DMS153 treated with DMSO at 0.1 percent for 48 hours (cell line): Measurements from ENCODE around the gene LRRC32.
"Not testable (repeated sequence)": the region's sequence is repeated elsewhere in the genome, so short reads cannot be mapped to it uniquely, and the experiment has no call there.

Experiments used
- DNase-seq: peaks from one replicate; lab custom pipeline; 2025; ENCODE audit not compliant: unreplicated experiment; lab: John Stamatoyannopoulos, UW

The LRRC32 gene

DNA sequence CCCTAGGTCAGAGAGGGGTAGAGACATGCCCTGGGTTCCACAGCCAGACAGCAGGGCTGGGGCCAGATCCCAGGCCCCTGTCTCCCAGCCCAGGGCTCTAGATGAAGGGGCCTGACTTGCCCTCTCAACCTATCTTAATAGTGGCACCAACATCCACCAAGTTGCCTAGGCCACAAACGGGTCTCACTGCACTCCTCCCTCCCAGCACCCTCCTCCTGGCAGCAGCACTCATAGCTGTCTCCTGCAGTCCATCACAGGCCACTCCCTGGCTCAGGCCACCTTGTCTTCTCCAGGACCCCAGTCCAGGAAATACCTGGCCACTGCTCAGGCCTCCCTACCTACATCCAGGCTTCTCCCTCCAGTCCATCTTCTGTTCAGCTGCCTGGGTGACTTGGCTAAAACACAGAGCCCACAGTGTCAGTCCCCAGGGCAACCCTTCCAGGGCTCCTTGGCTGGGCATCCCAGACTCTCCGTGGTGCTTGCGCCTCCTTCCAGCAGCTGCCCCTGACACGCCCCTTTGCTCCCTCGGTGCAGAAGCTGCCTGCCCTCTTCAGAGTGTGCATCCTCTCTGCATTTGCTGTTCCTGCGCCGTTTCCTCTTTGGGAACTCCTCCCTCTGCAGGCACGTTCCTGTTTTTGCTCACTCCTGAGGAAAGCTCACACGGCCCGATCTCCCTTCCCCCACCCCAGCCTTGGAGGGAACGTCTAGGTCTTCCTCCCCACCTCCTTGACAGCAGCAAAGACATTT, 40.5 kb downstream of the LRRC32 start:
- DNase-seq: no peak

DNA sequence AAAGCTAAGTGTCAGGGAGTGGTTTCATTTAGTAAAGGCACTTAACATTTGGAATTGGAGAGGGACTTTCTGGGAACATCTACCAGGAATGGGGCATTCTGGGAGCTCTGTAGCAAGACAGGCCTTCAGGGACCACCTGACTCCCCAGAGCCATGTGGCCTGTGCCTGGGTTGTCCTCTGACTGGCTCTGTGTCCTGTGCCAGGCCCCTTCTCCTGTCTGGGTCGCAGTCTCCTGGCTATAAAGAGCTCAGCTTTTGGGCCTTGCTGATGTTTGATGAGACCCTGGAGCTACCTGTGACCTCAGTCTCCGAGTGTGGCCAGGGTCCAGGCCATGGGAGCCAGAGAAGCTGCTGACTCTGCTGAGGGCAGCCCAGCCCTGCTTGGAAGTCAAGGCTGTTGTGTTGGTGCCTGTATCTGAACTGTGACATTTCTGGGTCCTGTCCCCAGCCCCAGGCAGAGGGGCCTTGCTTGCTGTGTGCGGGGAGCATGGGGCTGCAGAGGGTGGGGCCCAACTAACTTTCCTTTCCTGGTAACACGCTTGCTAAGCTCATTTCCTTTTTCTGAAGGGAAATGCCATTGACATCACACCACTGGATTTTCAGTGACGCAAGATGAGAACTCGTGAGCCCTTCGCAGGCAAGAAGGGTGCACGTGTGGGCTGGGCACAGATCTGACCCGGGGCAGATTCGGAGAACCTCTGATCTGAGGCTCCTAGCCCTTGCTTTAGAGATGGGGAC, 41.3 kb downstream of the LRRC32 start:
- DNase-seq: no peak

DNA sequence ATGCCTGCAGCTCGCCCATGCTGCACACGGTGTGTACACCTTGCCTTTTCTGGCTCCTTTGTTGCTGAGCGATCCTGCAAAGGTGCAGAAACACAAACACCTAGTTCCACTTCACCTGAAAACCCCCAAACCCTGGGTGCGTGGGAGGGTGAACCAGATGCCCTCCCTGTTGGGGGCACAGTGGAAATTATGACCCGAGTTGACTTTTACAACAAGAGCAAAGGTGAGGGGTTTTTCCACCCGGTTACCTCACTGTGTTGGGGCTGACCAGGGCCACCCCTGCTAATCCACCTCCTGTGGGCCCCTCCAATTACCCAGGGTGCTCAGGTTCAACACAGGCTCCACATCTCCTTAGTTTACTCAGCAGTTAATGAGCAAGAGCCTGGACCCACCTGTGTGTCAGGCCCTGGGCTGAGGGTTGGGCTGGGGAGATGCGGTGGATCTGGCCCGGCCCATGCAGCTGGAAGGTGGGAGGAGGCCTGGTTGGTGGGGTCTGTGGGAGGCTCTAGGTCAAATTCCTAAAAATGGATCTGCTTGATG, 42.1 kb downstream of the LRRC32 start:
- DNase-seq: no peak

DNA sequence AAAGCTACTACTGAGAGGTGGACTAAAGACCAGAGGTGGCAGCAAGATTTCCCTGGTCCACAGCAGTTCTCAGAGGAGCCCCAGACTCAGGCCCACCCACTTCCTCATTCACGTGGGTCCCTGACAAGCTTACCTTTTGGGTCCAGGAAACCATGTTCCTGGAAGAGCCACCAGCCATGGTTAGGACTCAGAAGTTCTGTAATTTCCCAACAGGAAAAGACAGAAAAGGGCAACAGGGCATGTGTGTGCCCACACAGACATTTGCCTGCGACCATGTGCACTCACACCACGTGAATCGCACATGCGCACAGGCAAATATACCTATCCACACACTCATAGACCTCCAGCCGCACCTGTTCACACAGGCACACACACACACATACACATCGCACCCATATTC, 42.9 kb downstream of the LRRC32 start:
- DNase-seq: no peak

DNA sequence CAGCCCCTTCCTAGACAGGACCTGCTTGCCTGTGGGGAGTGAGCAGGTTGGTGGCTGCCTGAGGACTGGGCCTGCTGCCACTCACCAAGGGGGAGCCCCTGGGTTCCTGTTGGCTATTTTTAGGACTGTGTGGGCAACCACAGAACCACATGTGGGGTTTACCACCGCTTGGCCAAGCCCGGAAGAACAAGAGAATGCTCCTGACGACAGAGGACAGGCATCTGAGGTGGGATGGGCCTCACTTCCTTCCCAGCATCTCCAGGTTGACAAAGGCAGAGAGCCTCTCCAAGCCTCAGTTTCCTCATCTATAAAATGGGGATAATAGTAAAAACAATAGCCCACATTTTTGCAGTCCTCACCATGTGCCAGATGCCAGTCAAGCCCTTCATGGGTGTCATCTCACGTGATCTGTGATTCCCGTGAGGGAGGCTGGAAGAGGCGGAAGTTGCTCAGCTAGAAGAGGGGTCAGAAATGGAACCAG, 43.6 kb downstream of the LRRC32 start:
- DNase-seq: no peak

DNA sequence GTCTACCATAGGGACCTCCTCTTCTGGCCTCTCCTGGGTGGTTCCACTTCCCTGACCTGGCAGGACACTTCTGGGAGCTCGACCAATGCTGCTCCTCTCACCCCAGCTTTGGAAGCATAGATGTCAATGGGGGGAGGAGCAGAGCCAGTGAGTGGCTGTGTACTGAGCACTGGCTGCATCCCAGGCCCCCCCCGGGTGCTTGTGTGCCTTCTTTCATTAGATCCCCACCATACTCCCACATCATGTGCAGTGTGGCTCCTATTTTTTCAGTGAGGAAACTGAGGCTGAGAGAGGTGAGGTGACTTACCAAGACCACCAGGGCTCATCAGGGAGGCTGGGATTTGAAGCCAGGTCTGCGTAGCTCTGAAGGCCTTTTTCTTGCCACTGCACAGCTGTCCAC, 44.3 kb downstream of the LRRC32 start:
- no peak for DNase-seq

DNA sequence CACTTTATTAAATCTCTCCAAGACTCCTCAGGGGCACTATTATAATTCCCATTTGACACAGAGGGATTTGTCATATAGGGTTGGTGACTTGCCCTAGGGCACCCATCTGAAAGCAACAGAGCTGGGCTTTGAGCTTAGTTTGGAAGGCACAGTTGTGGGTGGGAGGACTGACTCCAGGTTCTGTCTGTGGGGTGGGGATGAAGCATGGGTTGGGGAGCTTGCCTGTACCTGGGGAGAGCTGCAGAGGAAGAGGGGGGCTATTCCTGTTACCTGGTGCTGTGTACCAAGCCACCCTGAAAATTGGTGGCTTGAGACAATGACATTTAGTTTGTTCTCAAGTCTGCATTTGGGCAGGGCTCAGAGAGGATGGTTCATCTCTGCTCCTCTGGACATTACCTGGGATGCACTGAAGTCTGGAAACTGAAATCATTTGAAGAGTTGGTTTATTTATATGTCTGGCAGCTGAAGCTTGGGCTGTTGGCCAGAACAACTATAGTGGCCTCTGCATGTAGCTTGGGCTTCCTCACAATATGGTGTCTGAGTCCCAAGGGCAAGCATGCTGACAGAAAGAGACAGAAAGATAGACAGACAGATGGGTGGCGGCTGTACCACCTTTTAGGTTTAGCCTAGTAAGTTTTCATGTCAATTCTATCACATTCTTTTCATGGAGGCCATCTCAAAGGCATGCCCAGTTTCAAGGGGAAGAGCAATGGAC, 44.9 kb downstream of the LRRC32 start:
- DNase-seq: no peak

DNA sequence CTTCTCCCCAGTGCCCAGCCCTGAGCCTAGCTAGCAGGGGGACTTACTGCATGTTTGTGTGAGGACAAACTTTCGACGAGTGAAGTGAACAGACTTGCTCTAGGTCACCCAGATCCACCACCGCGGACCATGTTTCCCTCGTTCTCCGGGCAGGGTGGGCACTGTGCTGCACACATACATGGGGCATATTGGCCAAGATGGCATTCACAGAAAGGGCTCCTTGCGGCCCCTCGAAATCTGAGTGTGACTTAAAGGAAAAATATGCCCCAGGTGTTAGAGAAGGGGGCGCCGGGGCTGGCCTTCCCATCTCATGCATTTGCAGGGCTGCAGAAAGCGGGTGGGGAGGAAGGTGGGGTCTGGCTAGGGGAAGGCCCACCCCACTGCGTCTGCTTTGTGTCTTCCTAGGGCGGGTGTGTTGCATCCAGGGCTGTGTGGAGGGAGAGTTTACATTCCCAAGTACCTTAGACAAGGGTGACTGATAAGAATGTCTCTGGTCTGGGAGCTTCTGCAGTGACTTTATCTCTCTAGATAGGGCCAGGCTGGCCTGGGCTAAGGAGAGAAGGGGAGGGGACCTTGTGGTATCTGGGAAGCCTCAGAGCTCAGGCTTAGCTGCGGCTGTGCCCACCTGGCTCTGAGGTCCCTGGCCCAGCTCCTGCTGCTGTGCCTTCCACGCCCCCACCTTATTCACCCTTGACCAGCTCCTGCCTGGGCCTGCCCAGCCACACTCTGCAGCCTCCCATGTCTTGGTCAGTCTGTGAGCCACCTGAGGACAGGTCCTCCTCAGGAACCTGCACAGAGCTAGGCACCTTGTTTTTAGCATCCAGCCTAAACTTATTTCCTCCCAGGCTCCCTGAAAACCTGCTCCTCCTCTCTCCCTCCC, 45.8 kb downstream of the LRRC32 start:
- no peak for DNase-seq

DNA sequence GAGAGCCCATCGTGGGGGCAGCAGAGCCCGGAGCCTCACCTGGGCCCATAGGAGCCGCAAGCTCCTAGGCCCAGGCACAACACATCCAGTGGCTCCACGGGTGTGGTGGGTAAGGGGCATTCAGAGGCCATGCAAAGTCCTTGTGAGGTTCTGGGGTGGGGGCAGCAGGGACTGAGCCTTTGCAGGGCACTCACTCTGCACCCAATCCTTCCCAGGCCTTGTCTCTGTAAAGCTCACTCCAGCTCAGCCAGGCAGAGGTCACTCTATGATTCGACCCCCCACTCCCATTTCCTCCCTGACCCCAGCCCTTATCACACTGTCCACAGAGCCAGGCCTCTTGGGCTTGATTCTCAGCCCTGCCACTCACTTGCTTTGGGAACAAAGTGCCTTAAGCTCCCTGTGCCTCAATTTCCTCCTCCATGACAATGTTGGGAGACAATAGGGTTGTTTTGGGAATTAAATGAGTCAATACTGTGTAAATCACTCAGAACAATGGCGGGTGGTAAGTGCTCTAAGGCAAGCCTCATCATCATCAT, 46.6 kb downstream of the LRRC32 start:
- no peak for DNase-seq

DNA sequence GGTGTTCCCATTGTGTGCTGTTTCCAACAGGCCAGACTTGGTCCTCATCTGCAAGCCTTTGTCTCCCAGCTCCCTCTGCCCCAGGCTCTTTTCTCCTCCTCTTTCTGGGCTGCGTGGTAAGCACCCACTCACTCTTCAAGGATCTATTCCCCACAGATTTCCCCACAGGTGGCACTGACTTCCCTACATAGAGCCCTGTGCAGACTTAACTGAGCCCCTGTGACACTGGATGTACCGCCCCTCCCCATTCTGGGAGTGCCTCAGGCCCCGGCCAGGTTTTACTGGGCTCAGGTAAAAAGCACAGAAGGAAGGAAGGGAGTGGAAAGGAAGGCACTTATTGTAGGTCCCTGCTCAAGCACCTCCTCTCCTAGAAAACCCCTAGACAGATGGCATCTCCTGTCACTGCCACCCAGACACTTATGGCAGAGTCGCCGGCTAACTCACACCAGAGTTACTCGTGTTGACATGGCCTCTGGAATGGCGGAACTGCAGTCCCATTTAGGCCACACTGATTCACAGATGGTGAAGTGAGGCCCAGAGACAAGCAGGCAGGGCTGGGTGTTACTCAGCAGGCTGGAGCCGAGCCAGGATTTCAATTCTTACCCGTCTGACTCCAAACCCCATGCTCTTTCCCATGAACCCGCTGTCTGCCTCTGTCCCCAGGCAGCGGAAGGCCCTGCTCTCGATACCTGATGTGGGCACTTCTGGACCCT, 47.2 kb downstream of the LRRC32 start:
- DNase-seq: no peak

DNA sequence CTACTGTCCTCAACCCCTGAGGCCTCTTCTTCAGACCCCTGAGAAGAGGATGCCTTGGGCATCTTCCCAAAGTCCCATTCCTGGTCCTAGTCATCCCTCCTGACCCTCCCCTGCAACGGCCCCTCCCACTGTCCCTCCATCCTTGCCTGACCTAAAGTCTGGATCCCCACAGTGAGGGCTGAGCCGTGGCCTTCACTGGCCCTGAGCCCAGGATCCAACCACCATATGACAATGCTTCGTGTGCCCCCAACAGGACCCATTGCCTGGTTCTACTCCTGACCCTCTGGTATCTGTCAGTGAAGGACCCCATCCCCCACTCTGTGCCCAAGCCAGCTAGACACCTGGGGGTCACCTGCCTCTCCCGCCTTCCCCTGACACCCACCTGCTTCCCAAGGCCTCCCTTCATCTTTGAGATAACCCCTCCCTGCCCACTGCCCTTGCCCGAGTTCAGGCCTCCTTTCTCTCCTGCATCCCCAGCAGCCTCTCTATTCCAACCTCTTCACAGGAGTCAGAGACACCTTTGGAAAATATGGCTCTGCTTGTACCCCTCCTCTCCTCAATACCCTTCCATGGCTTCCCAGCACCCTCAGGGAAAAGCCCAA, 48.0 kb downstream of the LRRC32 start:
- DNase-seq: no peak

DNA sequence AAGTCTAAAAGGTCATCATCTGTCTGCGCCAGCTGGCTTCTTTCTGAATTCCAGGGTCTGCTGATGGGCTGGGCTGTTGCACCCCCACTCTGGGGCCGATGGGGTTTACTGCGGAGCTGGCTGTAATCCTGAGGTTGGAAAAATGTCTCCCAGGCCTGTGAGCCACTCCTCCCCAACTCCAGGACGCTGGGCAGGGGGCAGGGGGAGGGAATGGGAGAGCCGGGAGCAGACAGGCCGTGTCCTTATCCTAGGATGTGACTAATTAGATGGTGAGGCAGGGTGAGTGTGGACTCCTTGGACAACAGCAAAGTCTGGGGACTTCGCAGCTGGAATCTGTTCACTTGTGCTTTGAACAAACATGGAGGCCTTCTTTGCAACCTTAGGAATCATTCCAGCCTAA, 48.7 kb downstream of the LRRC32 start:
- DNase-seq: no peak

DNA sequence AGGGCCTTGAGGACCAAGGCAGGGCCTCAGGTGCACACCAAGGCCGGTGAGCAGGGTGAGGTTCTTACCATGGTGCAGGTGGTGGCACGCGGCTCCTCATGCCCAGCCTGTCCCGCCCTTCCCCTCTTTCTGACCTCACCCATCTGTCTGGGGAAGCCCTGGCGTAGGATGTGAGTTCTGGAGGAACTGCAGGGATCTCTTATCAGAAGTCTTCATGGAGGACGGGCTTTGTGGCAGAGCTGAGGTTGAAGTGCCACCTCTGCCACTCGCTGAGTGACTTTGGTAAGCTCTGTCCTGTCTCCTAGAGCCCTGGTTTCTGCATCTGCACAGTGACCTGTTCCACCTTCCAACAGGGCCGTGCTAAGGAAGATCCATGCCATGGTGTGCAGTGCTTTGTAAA, 49.1 kb downstream of the LRRC32 start:
- DNase-seq: no peak

DNA sequence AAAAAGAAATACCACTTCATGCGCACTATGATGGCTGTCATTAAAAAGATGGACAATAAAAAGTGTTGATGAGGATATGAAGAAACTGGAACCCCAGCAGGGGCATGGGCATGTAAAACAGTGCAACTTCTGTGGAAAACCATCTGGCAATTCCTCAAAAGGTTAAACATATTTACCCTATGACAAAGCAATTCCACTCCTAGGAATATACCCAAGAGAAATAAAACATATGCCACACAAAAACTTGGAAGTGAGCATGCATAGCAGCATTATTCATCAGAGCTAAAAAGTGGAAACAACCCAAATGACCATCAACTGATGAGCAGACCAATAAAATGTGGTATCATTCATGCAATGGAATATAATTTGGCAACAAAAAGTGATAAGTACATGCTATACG, 50.1 kb downstream of the LRRC32 start:
- DNase-seq: no peak

DNA sequence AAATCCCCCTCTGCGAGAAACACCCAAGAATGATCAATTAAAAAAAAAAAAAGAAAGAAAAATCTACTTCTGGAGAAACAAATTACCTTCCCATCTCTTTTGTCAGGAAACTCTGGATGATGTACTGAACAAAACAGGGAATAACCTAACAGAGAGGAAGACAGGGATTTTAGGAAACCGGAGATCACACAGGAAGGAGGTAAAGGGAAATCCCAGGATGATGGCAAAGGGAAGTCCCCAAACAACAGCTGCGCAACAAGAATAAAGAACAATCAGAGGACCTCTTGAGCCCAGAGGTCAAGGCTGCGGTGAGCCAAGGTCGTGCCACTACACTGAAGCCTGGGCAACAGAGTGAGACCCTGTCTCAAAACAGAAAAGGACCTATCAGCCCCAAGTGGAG, 50.7 kb downstream of the LRRC32 start:
- DNase-seq: not testable (repeated sequence)

DNA sequence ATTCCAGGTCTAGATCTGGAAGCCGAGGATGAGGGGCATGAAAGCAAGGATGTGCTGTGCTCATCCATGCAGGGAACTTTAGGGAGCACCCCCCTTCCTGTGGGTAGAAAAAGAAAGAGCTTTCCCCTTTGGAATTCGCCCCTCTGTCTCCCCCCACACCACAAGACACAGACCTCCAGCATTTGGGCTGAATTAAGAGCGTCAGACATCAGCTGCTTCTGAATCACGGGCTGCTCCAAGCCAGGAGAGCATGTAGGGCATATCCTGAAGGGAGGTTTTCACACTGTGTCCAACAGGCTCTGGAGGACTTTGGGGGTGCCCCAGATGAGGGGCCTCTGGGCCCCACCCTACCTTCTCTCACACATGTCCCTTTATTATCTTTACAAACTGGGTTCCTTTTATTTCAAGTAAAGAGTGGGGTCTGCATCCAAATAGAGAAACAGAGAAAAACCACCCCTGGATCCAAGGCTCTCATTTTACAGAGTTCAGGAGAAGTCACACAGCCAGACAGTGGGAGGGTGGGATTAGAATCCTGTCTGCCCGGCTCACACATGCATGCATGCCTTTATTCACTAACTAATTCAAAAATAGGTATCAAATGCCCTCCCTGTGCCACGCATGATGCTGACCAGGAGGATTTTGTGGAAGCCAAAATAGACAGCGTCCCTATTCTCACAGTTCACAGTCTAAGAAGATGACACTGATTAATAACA, 52.8 kb downstream of the LRRC32 start:
- DNase-seq: no peak

DNA sequence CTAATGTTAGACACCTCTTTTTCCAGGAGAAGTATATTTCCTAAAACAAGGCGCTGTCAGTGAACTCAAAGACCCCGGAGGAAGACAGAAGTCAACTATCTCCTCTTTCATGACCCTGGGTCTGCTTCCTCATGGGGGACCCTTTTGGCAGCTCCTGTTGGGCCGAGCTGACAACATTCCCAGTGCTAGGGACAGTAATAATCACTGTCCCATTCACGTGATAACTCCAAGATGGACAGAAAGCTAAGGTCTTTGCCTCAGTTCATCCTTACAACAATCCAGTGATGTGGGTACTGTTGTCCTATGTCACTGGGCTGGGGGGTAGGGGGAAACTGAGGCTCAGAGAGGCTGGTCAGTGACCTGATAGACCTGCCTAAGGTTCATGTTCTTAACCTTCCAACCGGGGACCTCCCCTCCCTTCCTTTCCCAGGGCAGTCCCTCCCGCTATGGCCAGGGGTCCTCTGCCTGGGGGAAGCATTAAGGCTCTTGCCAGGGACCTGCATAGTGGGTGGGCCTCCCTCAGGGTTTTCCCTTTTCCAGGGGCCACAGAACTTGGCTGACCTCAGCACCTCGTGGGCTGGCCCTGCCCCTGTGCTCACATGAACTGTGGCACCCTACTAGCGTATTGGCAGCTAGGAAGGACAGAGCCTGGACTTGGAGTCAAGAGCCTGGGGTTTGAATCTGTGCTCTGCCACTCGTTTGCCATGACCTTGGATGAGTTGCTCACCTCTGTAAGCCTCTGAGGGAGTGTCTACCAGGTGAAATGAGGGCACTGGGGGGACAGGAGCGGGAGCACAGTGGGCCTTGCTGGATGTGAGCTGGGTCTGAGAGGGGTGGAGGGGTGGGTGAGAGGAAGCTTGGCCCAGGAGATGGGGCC, 53.6 kb downstream of the LRRC32 start:
- DNase-seq: no peak

DNA sequence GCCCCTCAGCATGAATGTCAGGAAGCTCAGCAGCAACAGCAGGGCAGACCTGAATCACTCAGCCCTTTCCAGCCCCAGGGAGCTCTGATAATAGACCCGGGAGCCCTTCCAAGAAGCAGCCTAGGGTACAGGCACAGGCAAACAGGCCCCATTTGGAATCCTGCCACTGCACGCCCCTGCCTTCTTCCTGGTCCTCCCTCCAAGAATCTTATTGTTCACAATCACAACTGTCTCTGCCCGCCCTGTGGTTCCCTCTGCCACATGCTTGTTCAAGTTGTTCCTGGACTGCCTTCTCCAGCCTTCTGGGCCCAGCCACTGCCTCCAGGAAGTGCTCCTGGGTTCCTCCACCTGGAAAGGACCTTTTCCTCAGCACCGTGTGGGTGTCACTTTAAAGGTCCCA, 54.6 kb downstream of the LRRC32 start:
- no peak for DNase-seq
